Measurements from ENCODE around the gene NHS.

DNA sequence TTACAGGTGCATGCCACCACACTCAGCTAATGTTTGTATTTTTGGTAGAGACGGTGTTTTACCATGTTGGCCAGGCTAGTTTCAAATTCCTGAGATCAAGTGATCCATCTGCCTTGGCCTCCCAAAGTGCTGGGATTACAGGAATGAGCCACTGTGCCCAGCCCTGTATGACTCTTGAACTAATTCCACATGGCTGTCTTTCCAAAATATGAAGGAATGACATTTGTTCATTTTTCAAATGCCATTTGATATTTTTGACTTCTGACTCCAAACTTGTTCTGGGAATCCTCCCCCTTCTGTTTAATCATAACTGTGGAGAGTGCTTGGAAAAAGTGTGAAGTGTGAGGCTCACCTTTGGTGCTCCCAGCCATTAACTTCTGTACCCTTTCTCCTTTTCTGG is 119.2 kb downstream of the NHS start:
- no peak for TF ChIP-seq POLR2AphosphoS5 (IDR thresholded peaks at IDR 0.05)
- no peak for TF ChIP-seq POLR2A (IDR thresholded peaks at IDR 0.05)
